HEK293T (cell line): Measurements from ENCODE around the gene CEACAM19.

Experiments used
- CTCF ChIA-PET: fragments of 350-600 bp; formaldehyde crosslinking; extraction: SDS; loops from one replicate; lab custom pipeline; 2021; ENCODE audit warnings: antibody characterized with exemption, inconsistent platforms; lab: Yijun Ruan, JAX
- POLR2A ChIA-PET: fragments of 350-600 bp; formaldehyde crosslinking; extraction: SDS; loops from one replicate; lab custom pipeline; 2020; ENCODE audit warnings: antibody characterized with exemption, inconsistent platforms; lab: Yijun Ruan, JAX
- DNase-seq: peaks from one replicate; pipeline ENCODE4 v3.0.0; 2012; ENCODE audit warnings: mixed read lengths; ENCODE audit errors: extremely low spot score
- ARNT ChIP-seq: fragments of 450-650 bp; IDR thresholded peaks from 2 replicates; pipeline ENCODE4 v1.6.1; 2017; ENCODE audit warnings: mild to moderate bottlenecking
- BHLHE40 ChIP-seq: fragments of 450-650 bp; IDR thresholded peaks from 2 replicates; pipeline ENCODE4 v1.6.1; 2016; ENCODE audit warnings: mild to moderate bottlenecking, moderate library complexity, borderline replicate concordance
- CTBP1 ChIP-seq: fragments of 450-650 bp; IDR thresholded peaks from 2 replicates; pipeline ENCODE4 v1.6.1; 2016; ENCODE audit warnings: borderline replicate concordance
- ELF4 ChIP-seq: fragments of 450-650 bp; IDR thresholded peaks from 2 replicates; pipeline ENCODE4 v1.6.1; 2017; ENCODE audit warnings: antibody characterized with exemption
- FOXA1 ChIP-seq: fragments of 450-650 bp; IDR thresholded peaks from 2 replicates; pipeline ENCODE4 v1.6.1; 2016; ENCODE audit warnings: mild to moderate bottlenecking
- FOXK2 ChIP-seq: fragments of 450-650 bp; IDR thresholded peaks from 2 replicates; pipeline ENCODE4 v1.6.1; 2016; ENCODE audit warnings: mild to moderate bottlenecking
- FOXM1 ChIP-seq: fragments of 450-650 bp; IDR thresholded peaks from 2 replicates; pipeline ENCODE4 v1.6.1; 2017; ENCODE audit warnings: mild to moderate bottlenecking, borderline replicate concordance
- HDGF ChIP-seq: fragments of 450-650 bp; IDR thresholded peaks from 2 replicates; pipeline ENCODE4 v1.6.1; 2017; ENCODE audit warnings: antibody characterized with exemption, borderline replicate concordance
- L3MBTL2 ChIP-seq: fragments of 450-650 bp; conservative IDR thresholded peaks from 2 replicates; pipeline ENCODE4 v1.6.1; 2016; ENCODE audit warnings: mild to moderate bottlenecking
- LEF1 ChIP-seq: fragments of 450-650 bp; IDR thresholded peaks from 2 replicates; pipeline ENCODE4 v1.6.1; 2017; ENCODE audit warnings: mild to moderate bottlenecking, borderline replicate concordance
- NFRKB ChIP-seq: fragments of 450-650 bp; IDR thresholded peaks from 2 replicates; pipeline ENCODE4 v1.6.1; 2016; ENCODE audit warnings: mild to moderate bottlenecking, moderate library complexity
- PKNOX1 ChIP-seq: fragments of 450-650 bp; IDR thresholded peaks from 2 replicates; pipeline ENCODE4 v1.6.1; 2016
- SP1 ChIP-seq: fragments of 450-650 bp; IDR thresholded peaks from 2 replicates; pipeline ENCODE4 v1.6.1; 2017
- SUZ12 ChIP-seq: fragments of 450-650 bp; IDR thresholded peaks from 2 replicates; pipeline ENCODE4 v1.6.1; 2016; ENCODE audit warnings: mild to moderate bottlenecking
- TARDBP ChIP-seq: fragments of 450-650 bp; IDR thresholded peaks from 2 replicates; pipeline ENCODE4 v1.6.1; 2016
- ZNF384 ChIP-seq: fragments of 450-650 bp; IDR thresholded peaks from 2 replicates; pipeline ENCODE4 v1.6.1; 2016

The CEACAM19 gene

GRCh38 chr19:44702551-44703176, 31.4 kb downstream of the CEACAM19 start:
- ChIA-PET POLR2A (no interaction called here), CTCF (interaction anchor here (0.8 kb wide), 1 partner anchor 13 kb away, joined by 4 read pairs; no protein-coding TSS in a partner anchor)
- DNase-seq = no peak
- no peak for TF ChIP-seq TARDBP
- TF ChIP-seq ZNF384 = no peak
- no peak for TF ChIP-seq L3MBTL2
- no peak for TF ChIP-seq SUZ12
- no peak for TF ChIP-seq PKNOX1
- TF ChIP-seq ARNT = no peak
- no peak for TF ChIP-seq ELF4
- no peak for TF ChIP-seq HDGF

DNA sequence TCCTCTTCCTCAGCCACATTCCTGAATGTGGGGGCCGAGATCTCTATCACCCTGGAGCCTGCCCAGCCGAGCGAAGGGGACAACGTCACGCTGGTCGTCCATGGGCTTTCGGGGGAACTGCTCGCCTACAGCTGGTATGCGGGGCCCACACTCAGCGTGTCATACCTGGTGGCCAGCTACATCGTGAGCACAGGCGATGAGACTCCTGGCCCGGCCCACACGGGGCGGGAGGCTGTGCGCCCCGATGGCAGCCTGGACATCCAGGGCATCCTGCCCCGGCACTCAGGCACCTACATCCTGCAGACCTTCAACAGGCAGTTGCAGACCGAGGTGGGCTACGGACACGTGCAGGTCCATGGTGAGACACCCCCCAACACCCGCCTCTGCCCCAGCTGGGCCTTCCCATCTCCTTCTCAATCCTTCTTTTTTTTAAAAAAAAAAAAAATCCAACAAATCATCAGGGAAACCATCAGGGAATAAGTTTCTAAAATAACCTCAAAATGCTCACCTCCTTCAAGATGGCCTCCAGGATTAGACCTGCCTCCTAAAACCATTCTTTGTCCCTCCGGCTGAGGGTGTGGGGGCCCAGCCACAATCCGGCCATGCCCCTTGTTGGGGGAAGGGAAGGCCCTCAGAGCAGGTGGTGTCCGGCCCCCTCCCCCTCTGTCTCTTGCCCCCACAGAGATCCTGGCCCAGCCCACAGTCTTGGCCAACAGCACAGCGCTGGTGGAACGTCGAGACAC, 32.2 kb downstream of the CEACAM19 start:
- POLR2A ChIA-PET = no interaction called here
- TF ChIP-seq NFRKB = no peak
- TF ChIP-seq L3MBTL2 = no peak
- TF ChIP-seq SUZ12 = no peak

GRCh38 chr19:44704982-44705381, 33.7 kb downstream of the CEACAM19 start:
- ChIA-PET POLR2A (no interaction called here), CTCF (no interaction called here)
- TF ChIP-seq BHLHE40 (no peak), LEF1 (no peak), FOXM1 (no peak), L3MBTL2 (no peak), CTBP1 (no peak), FOXA1 (no peak), SP1 (no peak), HDGF (no peak), FOXK2 (no peak), ARNT (no peak), TARDBP (no peak), SUZ12 (no peak), PKNOX1 (no peak), ZNF384 (no peak), ELF4 (no peak), NFRKB (no peak)
- DNase-seq = no peak

More for the DNA sequence above, 32.2 kb downstream of the CEACAM19 start:
- no peak for DNase-seq
- CTCF ChIA-PET = no interaction called here

GRCh38 chr19:44705502-44706010, 34.3 kb downstream of the CEACAM19 start:
- ChIA-PET CTCF (interaction anchor here (0.9 to 1.1 kb wide), 2 partner anchors 18 to 65 kb away, joined by 3 to 5 read pairs; no protein-coding TSS in a partner anchor), POLR2A (interaction anchor here (0.6 kb wide), 1 partner anchor 940 kb away, joined by 3 read pairs; no protein-coding TSS in a partner anchor)
- no peak for DNase-seq
- TF ChIP-seq ZNF384 (no peak), HDGF (no peak), SUZ12 (no peak), CTBP1 (no peak), LEF1 (no peak), TARDBP (no peak), ARNT (no peak), L3MBTL2 (no peak), ELF4 (no peak), FOXK2 (no peak), NFRKB (no peak)

- TF ChIP-seq NFRKB = no peak
- TF ChIP-seq PKNOX1 = no peak
- no peak for TF ChIP-seq TARDBP
- TF ChIP-seq ARNT = no peak
- no peak for TF ChIP-seq ZNF384
- no peak for TF ChIP-seq FOXA1
- TF ChIP-seq FOXK2 = no peak
- no peak for TF ChIP-seq LEF1
- no peak for TF ChIP-seq L3MBTL2
- no peak for TF ChIP-seq HDGF
- no peak for TF ChIP-seq FOXM1
- no peak for DNase-seq
- ChIA-PET CTCF (interaction anchor here (0.9 to 1.1 kb wide), 2 partner anchors 17 to 64 kb away, joined by 3 to 5 read pairs; no protein-coding TSS in a partner anchor), POLR2A (interaction anchor here (0.6 kb wide), 1 partner anchor 108 kb away, joined by 3 read pairs; no protein-coding TSS in a partner anchor)
Observed at GRCh38 chr19:44706506-44707236, 35.4 kb downstream of the CEACAM19 start.
